Measurements from ENCODE around the gene NOS1AP. TPM values are rescaled to one million over a fixed set of nuclear protein-coding genes. Genes with fewer than 3 reads are reported as not detected.

The NOS1AP gene
- total RNA-seq, 1 donor from 2014 or later: 4.5 TPM

- no peaks in the 10 kb centered on the region for H3K36me3 Mint-ChIP-seq (ENCODE audit: low read depth)
- H3K27me3 Mint-ChIP-seq (ENCODE audit: low read depth): no peaks in the 10 kb centered on the region
- DNase-seq (ENCODE audit: low spot score): no peak
- no peak overlapping the region for H3K27ac Mint-ChIP-seq (ENCODE audit: unreplicated experiment)
- H3K4me3 Mint-ChIP-seq (ENCODE audit: unreplicated experiment): no peak overlapping the region
- no peak for TF ChIP-seq CTCF (IDR thresholded peaks at IDR 0.05)
- H3K9me3 Mint-ChIP-seq (ENCODE audit: low read depth): no peaks in the 10 kb centered on the region
- peaks cover 51% of the 10 kb centered on the region for H3K4me1 Mint-ChIP-seq (ENCODE audit: low read depth)
Observed at GRCh38 chr1:162217706-162218105, 148.2 kb downstream of the NOS1AP start.

GRCh38 chr1:162218546-162218945, 149.1 kb downstream of the NOS1AP start:
- H3K4me3 Mint-ChIP-seq (ENCODE audit: unreplicated experiment): no peak overlapping the region
- H3K36me3 Mint-ChIP-seq (ENCODE audit: low read depth): no peaks in the 10 kb centered on the region
- no peak for DNase-seq (ENCODE audit: low spot score)
- H3K27me3 Mint-ChIP-seq (ENCODE audit: low read depth): no peaks in the 10 kb centered on the region
- no peak for TF ChIP-seq CTCF (IDR thresholded peaks at IDR 0.05)
- peaks cover 43% of the 10 kb centered on the region for H3K4me1 Mint-ChIP-seq (ENCODE audit: low read depth)
- no peaks in the 10 kb centered on the region for H3K9me3 Mint-ChIP-seq (ENCODE audit: low read depth)
- H3K27ac Mint-ChIP-seq (ENCODE audit: unreplicated experiment): no peak overlapping the region

GRCh38 chr1:162218975-162219374, 149.5 kb downstream of the NOS1AP start:
- Mint-ChIP-seq H3K9me3 (ENCODE audit: low read depth) (no peaks in the 10 kb centered on the region), H3K4me3 (ENCODE audit: unreplicated experiment) (no peak overlapping the region), H3K36me3 (ENCODE audit: low read depth) (no peaks in the 10 kb centered on the region), H3K27me3 (ENCODE audit: low read depth) (no peaks in the 10 kb centered on the region), H3K4me1 (ENCODE audit: low read depth) (peaks cover 38% of the 10 kb centered on the region), H3K27ac (ENCODE audit: unreplicated experiment) (no peak overlapping the region)
- no peak for DNase-seq (ENCODE audit: low spot score)
- no peak for TF ChIP-seq CTCF (IDR thresholded peaks at IDR 0.05)

- Mint-ChIP-seq H3K9me3 (ENCODE audit: low read depth) (no peaks in the 10 kb centered on the region), H3K36me3 (ENCODE audit: low read depth) (no peaks in the 10 kb centered on the region), H3K27ac (ENCODE audit: unreplicated experiment) (no peak overlapping the region), H3K4me3 (ENCODE audit: unreplicated experiment) (no peak overlapping the region), H3K27me3 (ENCODE audit: low read depth) (no peaks in the 10 kb centered on the region), H3K4me1 (ENCODE audit: low read depth) (peaks cover 34% of the 10 kb centered on the region)
- DNase-seq (ENCODE audit: low spot score): no peak
- TF ChIP-seq CTCF (IDR thresholded peaks at IDR 0.05): no peak
Observed at GRCh38 chr1:162219461-162219860, 150.0 kb downstream of the NOS1AP start.

GRCh38 chr1:162220009-162220539, 150.6 kb downstream of the NOS1AP start:
- DNase-seq (ENCODE audit: low spot score): no peak
- Mint-ChIP-seq H3K36me3 (ENCODE audit: low read depth) (no peaks in the 10 kb centered on the region), H3K4me3 (ENCODE audit: unreplicated experiment) (no peak overlapping the region), H3K27me3 (ENCODE audit: low read depth) (no peaks in the 10 kb centered on the region), H3K27ac (ENCODE audit: unreplicated experiment) (no peak overlapping the region), H3K4me1 (ENCODE audit: low read depth) (peaks cover 30% of the 10 kb centered on the region), H3K9me3 (ENCODE audit: low read depth) (no peaks in the 10 kb centered on the region)
- no peak for TF ChIP-seq CTCF (IDR thresholded peaks at IDR 0.05)
